ENCODE results near the gene CSNK1E. TPM values are rescaled to one million over a fixed set of nuclear protein-coding genes. Genes with fewer than 3 reads are reported as not detected.

Gene CSNK1E
- total and polyA plus RNA-seq, 9 donors, result 68.8 to 136 (median 112) TPM

- Histone ChIP-seq H3K27me3 (ENCODE audit: control insufficient read depth, insufficient read depth, low read length) (no peaks in the 10 kb centered on the region), H3K4me3 (ENCODE audit: low read length) (no peak overlapping the region), H3K36me3 (ENCODE audit: control insufficient read depth, insufficient read depth, low read length) (peaks cover 98% of the 10 kb centered on the region), H3K4me1 (ENCODE audit: control insufficient read depth, insufficient read depth, low read length) (peaks cover 3% of the 10 kb centered on the region), H3K9me3 (replicated peaks; ENCODE audit: control insufficient read depth, low read depth, low read length) (no peaks in the 10 kb centered on the region), H3K27ac (ENCODE audit: low read length) (no peak overlapping the region)
- no peak for DNase-seq
- WGBS (ENCODE audit: insufficient coverage), result 90% methylated on average over 17 of the region's 25 CpGs
These were observed 18.8 kb downstream of the CSNK1E start for GRCh38 chr22:38298312-38299005.

GRCh38 chr22:38296372-38296771 is 20.9 kb downstream of the CSNK1E start:
- no peak overlapping the region for H3K4me3 ChIP-seq (ENCODE audit: low read length)
- H3K4me1 ChIP-seq (ENCODE audit: control insufficient read depth, insufficient read depth, low read length), result peaks cover 10% of the 10 kb centered on the region
- no peaks in the 10 kb centered on the region for H3K9me3 ChIP-seq (replicated peaks; ENCODE audit: control insufficient read depth, low read depth, low read length)
- 86% methylated on average over 4 of the region's 4 CpGs for WGBS (ENCODE audit: insufficient coverage)
- no peak overlapping the region for H3K27ac ChIP-seq (ENCODE audit: low read length)
- peaks cover 96% of the 10 kb centered on the region for H3K36me3 ChIP-seq (ENCODE audit: control insufficient read depth, insufficient read depth, low read length)
- DNase-seq, result no peak
- no peaks in the 10 kb centered on the region for H3K27me3 ChIP-seq (ENCODE audit: control insufficient read depth, insufficient read depth, low read length)

- Histone ChIP-seq H3K4me1 (ENCODE audit: control insufficient read depth, insufficient read depth, low read length) (peaks cover 10% of the 10 kb centered on the region), H3K36me3 (ENCODE audit: control insufficient read depth, insufficient read depth, low read length) (peaks cover 97% of the 10 kb centered on the region), H3K9me3 (replicated peaks; ENCODE audit: control insufficient read depth, low read depth, low read length) (no peaks in the 10 kb centered on the region), H3K4me3 (ENCODE audit: low read length) (no peak overlapping the region), H3K27me3 (ENCODE audit: control insufficient read depth, insufficient read depth, low read length) (no peaks in the 10 kb centered on the region), H3K27ac (ENCODE audit: low read length) (no peak overlapping the region)
- DNase-seq, result no peak
- WGBS (ENCODE audit: insufficient coverage), result 91% methylated on average over 5 of the region's 9 CpGs
These were observed 21.4 kb downstream of the CSNK1E start for GRCh38 chr22:38295863-38296262.

- DNase-seq, result no peak
- WGBS (ENCODE audit: insufficient coverage), result 83% methylated on average over 6 of the region's 6 CpGs
- no peak overlapping the region for H3K27ac ChIP-seq (ENCODE audit: low read length)
- no peak overlapping the region for H3K4me3 ChIP-seq (ENCODE audit: low read length)
- no peaks in the 10 kb centered on the region for H3K27me3 ChIP-seq (ENCODE audit: control insufficient read depth, insufficient read depth, low read length)
- H3K36me3 ChIP-seq (ENCODE audit: control insufficient read depth, insufficient read depth, low read length), result peaks cover 92% of the 10 kb centered on the region
- H3K9me3 ChIP-seq (replicated peaks; ENCODE audit: control insufficient read depth, low read depth, low read length), result no peaks in the 10 kb centered on the region
- H3K4me1 ChIP-seq (ENCODE audit: control insufficient read depth, insufficient read depth, low read length), result peaks cover 10% of the 10 kb centered on the region
These were observed 21.9 kb downstream of the CSNK1E start for GRCh38 chr22:38295339-38295738.

GRCh38 chr22:38294193-38294592 is 23.0 kb downstream of the CSNK1E start:
- Histone ChIP-seq H3K4me1 (ENCODE audit: control insufficient read depth, insufficient read depth, low read length) (peaks cover 10% of the 10 kb centered on the region), H3K9me3 (replicated peaks; ENCODE audit: control insufficient read depth, low read depth, low read length) (no peaks in the 10 kb centered on the region), H3K36me3 (ENCODE audit: control insufficient read depth, insufficient read depth, low read length) (peaks cover 83% of the 10 kb centered on the region), H3K27ac (ENCODE audit: low read length) (no peak overlapping the region), H3K4me3 (ENCODE audit: low read length) (no peak overlapping the region), H3K27me3 (ENCODE audit: control insufficient read depth, insufficient read depth, low read length) (no peaks in the 10 kb centered on the region)
- DNase-seq, result no peak
- 87% methylated on average over 14 of the region's 26 CpGs for WGBS (ENCODE audit: insufficient coverage)

GRCh38 chr22:38292694-38293093 is 24.5 kb downstream of the CSNK1E start:
- no peak overlapping the region for H3K27ac ChIP-seq (ENCODE audit: low read length)
- WGBS (ENCODE audit: insufficient coverage), result 70% methylated on average over 5 of the region's 9 CpGs

GRCh38 chr22:38291201-38291777 is 25.9 kb downstream of the CSNK1E start:
- Histone ChIP-seq H3K27ac (ENCODE audit: low read length) (peak overlapping the region; percentile 31), H3K4me1 (ENCODE audit: control insufficient read depth, insufficient read depth, low read length) (peaks cover 10% of the 10 kb centered on the region), H3K36me3 (ENCODE audit: control insufficient read depth, insufficient read depth, low read length) (peaks cover 58% of the 10 kb centered on the region), H3K27me3 (ENCODE audit: control insufficient read depth, insufficient read depth, low read length) (no peaks in the 10 kb centered on the region), H3K9me3 (replicated peaks; ENCODE audit: control insufficient read depth, low read depth, low read length) (no peaks in the 10 kb centered on the region), H3K4me3 (ENCODE audit: low read length) (no peak overlapping the region)
- DNase-seq, result peak; percentile 63
- 0% methylated on average over 1 of the region's 22 CpGs for WGBS (ENCODE audit: insufficient coverage)

More at GRCh38 chr22:38292694-38293093, 24.5 kb downstream of the CSNK1E start:
- Histone ChIP-seq H3K4me3 (ENCODE audit: low read length) (no peak overlapping the region), H3K4me1 (ENCODE audit: control insufficient read depth, insufficient read depth, low read length) (peaks cover 10% of the 10 kb centered on the region), H3K9me3 (replicated peaks; ENCODE audit: control insufficient read depth, low read depth, low read length) (no peaks in the 10 kb centered on the region), H3K27me3 (ENCODE audit: control insufficient read depth, insufficient read depth, low read length) (no peaks in the 10 kb centered on the region), H3K36me3 (ENCODE audit: control insufficient read depth, insufficient read depth, low read length) (peaks cover 72% of the 10 kb centered on the region)
- no peak for DNase-seq

- 70% methylated on average over 6 of the region's 8 CpGs for WGBS (ENCODE audit: insufficient coverage)
- Histone ChIP-seq H3K9me3 (replicated peaks; ENCODE audit: control insufficient read depth, low read depth, low read length) (no peaks in the 10 kb centered on the region), H3K27me3 (ENCODE audit: control insufficient read depth, insufficient read depth, low read length) (no peaks in the 10 kb centered on the region), H3K36me3 (ENCODE audit: control insufficient read depth, insufficient read depth, low read length) (peaks cover 49% of the 10 kb centered on the region), H3K4me1 (ENCODE audit: control insufficient read depth, insufficient read depth, low read length) (peaks cover 11% of the 10 kb centered on the region), H3K27ac (ENCODE audit: low read length) (no peak overlapping the region), H3K4me3 (ENCODE audit: low read length) (no peak overlapping the region)
- no peak for DNase-seq
These were observed 26.9 kb downstream of the CSNK1E start for GRCh38 chr22:38290347-38290746.

GRCh38 chr22:38289583-38290082 is 27.6 kb downstream of the CSNK1E start:
- Histone ChIP-seq H3K36me3 (ENCODE audit: control insufficient read depth, insufficient read depth, low read length) (peaks cover 44% of the 10 kb centered on the region), H3K9me3 (replicated peaks; ENCODE audit: control insufficient read depth, low read depth, low read length) (no peaks in the 10 kb centered on the region), H3K4me1 (ENCODE audit: control insufficient read depth, insufficient read depth, low read length) (peaks cover 16% of the 10 kb centered on the region), H3K27me3 (ENCODE audit: control insufficient read depth, insufficient read depth, low read length) (no peaks in the 10 kb centered on the region), H3K4me3 (ENCODE audit: low read length) (no peak overlapping the region), H3K27ac (ENCODE audit: low read length) (no peak overlapping the region)
- no peak for DNase-seq
- 68% methylated on average over 6 of the region's 12 CpGs for WGBS (ENCODE audit: insufficient coverage)

GRCh38 chr22:38286915-38287669 is 30.1 kb downstream of the CSNK1E start:
- 38% methylated on average over 11 of the region's 11 CpGs for WGBS (ENCODE audit: insufficient coverage)
- H3K27ac ChIP-seq (ENCODE audit: low read length), result no peak overlapping the region
- H3K36me3 ChIP-seq (ENCODE audit: control insufficient read depth, insufficient read depth, low read length), result peaks cover 21% of the 10 kb centered on the region

More at GRCh38 chr22:38286915-38287669, 30.1 kb downstream of the CSNK1E start:
- Histone ChIP-seq H3K27me3 (ENCODE audit: control insufficient read depth, insufficient read depth, low read length) (no peaks in the 10 kb centered on the region), H3K4me1 (ENCODE audit: control insufficient read depth, insufficient read depth, low read length) (peaks cover 15% of the 10 kb centered on the region), H3K9me3 (replicated peaks; ENCODE audit: control insufficient read depth, low read depth, low read length) (no peaks in the 10 kb centered on the region), H3K4me3 (ENCODE audit: low read length) (no peak overlapping the region)
- DNase-seq, result no peak

Data from muscle of leg (tissue), 11 donors.